ENCODE results near the gene NPRL2. TPM values are rescaled to one million over a fixed set of nuclear protein-coding genes. Genes with fewer than 3 reads are reported as not detected.

Gene NPRL2
- total and polyA plus RNA-seq, 2 of the 13 experiments (the other 11 are each of a cell fraction or from before 2014, with no cell fraction given): 30.6 to 51.4 TPM

GRCh38 chr3:50322115-50322385, 28.5 kb downstream of the NPRL2 start (continued):
- TF ChIP-seq ZNF687 (CRISPR knock-in tag; IDR thresholded peaks at IDR 0.05) (0 out of 2 replicates have a peak, but pooled peaks have one; percentile 41), ZNF407 (CRISPR knock-in tag; IDR thresholded peaks at IDR 0.05; ENCODE audit: not compliant biosample characterization) (no peak), ZNF552 (CRISPR knock-in tag; IDR thresholded peaks at IDR 0.05; ENCODE audit: borderline replicate concordance) (no peak), RERE (CRISPR knock-in tag; IDR thresholded peaks at IDR 0.05; ENCODE audit: low read depth) (no peak), GFI1 (CRISPR knock-in tag; IDR thresholded peaks at IDR 0.05; ENCODE audit: borderline replicate concordance) (no peak), POLR2A (IDR thresholded peaks at IDR 0.05; ENCODE audit: insufficient read depth in 1 of 2, low read depth in 2 of 2, low read length in 2 of 2) (peak in 1 of 2 experiments; percentile 74; a peak in 2 of 4 replicates), ZNF143 (CRISPR knock-in tag; IDR thresholded peaks at IDR 0.05) (no peak), PITX1 (CRISPR knock-in tag; IDR thresholded peaks at IDR 0.05) (no peak), TERF1 (CRISPR knock-in tag; IDR thresholded peaks at IDR 0.05) (no peak), HMG20B (CRISPR knock-in tag; conservative IDR thresholded peaks at IDR 0.05) (no peak), HOXA9 (CRISPR knock-in tag; IDR thresholded peaks at IDR 0.05; ENCODE audit: borderline replicate concordance) (no peak)

Data from HepG2 (cell line).